Measurements from ENCODE around the gene SPRED2.
A peak's percentile ranks its signal among the peaks of the same experiment; 100 is the strongest.

The SPRED2 gene

DNA sequence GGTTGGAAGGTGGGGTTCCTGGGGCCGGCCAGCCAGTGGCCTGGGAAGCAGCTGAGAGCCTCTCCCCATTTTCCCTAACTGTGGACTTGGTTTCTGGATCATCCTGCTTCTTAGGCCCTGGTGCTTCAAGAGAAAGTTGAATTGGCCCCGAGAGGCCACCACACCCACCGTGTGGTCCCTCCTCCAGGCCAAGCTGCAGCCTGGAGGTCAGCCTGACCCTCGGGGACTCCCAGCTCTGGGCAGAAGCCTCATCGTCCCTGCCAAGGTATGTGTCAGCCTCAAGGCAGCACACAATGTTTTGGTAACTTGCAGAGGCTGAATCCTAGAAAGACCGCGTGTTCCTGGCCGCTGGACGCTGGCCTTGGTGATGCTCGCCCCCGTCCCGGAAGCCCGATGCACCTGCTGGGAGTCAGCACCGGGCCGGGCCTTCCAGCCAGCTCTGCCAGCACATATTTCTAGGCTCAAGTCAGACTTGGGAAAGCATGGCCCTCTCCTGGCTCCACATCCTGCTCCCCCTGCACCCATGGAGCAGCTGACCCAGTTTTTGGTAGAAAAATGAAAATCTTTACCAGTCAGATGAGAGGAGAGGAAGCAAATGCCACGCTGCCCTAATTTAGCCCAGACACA is 132.2 kb downstream of the SPRED2 start:
- peak overlapping the region; percentile 47 for H2AFZ ChIP-seq (ENCODE audit: low read length)
- WGBS, 2 donors (ENCODE audit: extremely low coverage in 2 of 2, insufficient read length in 2 of 2, insufficient replicate concordance in 1 of 2) = no CpG with 5 or more reads among the region's 16 CpGs
- H3K27ac ChIP-seq (replicated peaks; ENCODE audit: low read length) = no peak overlapping the region
- H3K4me2 ChIP-seq (ENCODE audit: insufficient read depth, low read length, poor library complexity, severe bottlenecking) = no peak overlapping the region
- H3K79me1 ChIP-seq (ENCODE audit: low read depth, low read length) = no peaks in the 10 kb centered on the region
- H3K4me3 ChIP-seq (ENCODE audit: low read length in 2 of 2) = peak overlapping the region; percentile 1 to 40
- H4K8ac ChIP-seq (ENCODE audit: low read depth, low read length) = no peak overlapping the region
- DNase-seq (ENCODE audit: low spot score) = no peak
- H2BK5ac ChIP-seq (ENCODE audit: low read length) = peak overlapping the region; percentile 84
- peak overlapping the region; percentile 90 for H2BK15ac ChIP-seq (ENCODE audit: low read length)
- H3K14ac ChIP-seq (ENCODE audit: low read length) = no peak overlapping the region
- no peaks in the 10 kb centered on the region for H3K9me3 ChIP-seq (replicated peaks in 1 of 2; ENCODE audit: control insufficient read depth in 2 of 2, insufficient read depth in 1 of 2, low read depth in 1 of 2, low read length in 2 of 2)
- H2BK12ac ChIP-seq (ENCODE audit: low read length) = peak overlapping the region; percentile 32
- peaks cover 0 to 1% of the 10 kb centered on the region in 2 donors for H3K36me3 ChIP-seq (replicated peaks in 1 of 2; ENCODE audit: control insufficient read depth in 2 of 2, insufficient read depth in 2 of 2, low read length in 2 of 2)
- H2AK5ac ChIP-seq (ENCODE audit: low read depth, low read length) = peak overlapping the region; percentile 72
- H4K91ac ChIP-seq (ENCODE audit: low read depth, low read length, poor library complexity) = no peak overlapping the region
- peak overlapping the region; percentile 67 for H3K18ac ChIP-seq (ENCODE audit: low read length)
- H3K27me3 ChIP-seq (ENCODE audit: control insufficient read depth in 3 of 3, insufficient read depth in 3 of 3, low read depth in 1 of 3, low read length in 3 of 3) = no peaks in the 10 kb centered on the region
- H3K9ac ChIP-seq (ENCODE audit: low read depth, low read length, poor library complexity) = no peak overlapping the region
- peak overlapping the region; percentile 64 for H2BK120ac ChIP-seq (ENCODE audit: low read depth, low read length)
- H3K4ac ChIP-seq (ENCODE audit: low read length) = no peak overlapping the region
- peaks cover 15 to 24% of the 10 kb centered on the region in 2 donors for H3K4me1 ChIP-seq (ENCODE audit: control insufficient read depth in 2 of 2, insufficient read depth in 1 of 2, low read depth in 1 of 2, low read length in 2 of 2)
- H3K23ac ChIP-seq (ENCODE audit: low read depth, low read length, poor library complexity) = no peak overlapping the region

DNA sequence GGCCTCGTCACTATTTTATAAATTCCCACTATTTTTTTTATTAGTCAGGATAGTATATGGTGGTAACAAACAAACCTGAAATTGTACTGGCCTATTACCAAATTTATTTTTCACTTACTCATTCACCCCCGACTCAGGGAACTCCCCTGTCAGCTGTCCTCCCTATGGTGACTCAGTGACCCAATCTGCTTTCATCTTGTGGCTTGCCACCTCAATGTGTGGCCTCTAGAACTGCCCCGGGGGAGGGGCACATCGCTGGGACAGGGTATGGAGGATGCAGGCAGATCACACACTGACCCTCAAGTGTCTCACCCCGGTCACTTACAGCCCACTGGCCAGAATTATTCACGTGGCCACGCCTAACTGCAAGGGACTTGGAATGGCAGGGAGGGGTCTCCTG is 133.2 kb downstream of the SPRED2 start:
- DNase-seq (ENCODE audit: low spot score) = no peak
- Histone ChIP-seq H2AFZ (ENCODE audit: low read length) (no peak overlapping the region), H2AK5ac (ENCODE audit: low read depth, low read length) (peak overlapping the region; percentile 76), H2BK15ac (ENCODE audit: low read length) (peak overlapping the region; percentile 27), H3K4me3 (ENCODE audit: low read length in 2 of 2) (no peak overlapping the region), H3K79me1 (ENCODE audit: low read depth, low read length) (no peaks in the 10 kb centered on the region), H3K4ac (ENCODE audit: low read length) (no peak overlapping the region), H3K18ac (ENCODE audit: low read length) (no peak overlapping the region), H3K27ac (replicated peaks; ENCODE audit: low read length) (no peak overlapping the region), H2BK12ac (ENCODE audit: low read length) (no peak overlapping the region), H3K4me1 (ENCODE audit: control insufficient read depth in 2 of 2, insufficient read depth in 1 of 2, low read depth in 1 of 2, low read length in 2 of 2) (peaks cover 18 to 30% of the 10 kb centered on the region in 2 donors), H3K14ac (ENCODE audit: low read length) (no peak overlapping the region), H3K23ac (ENCODE audit: low read depth, low read length, poor library complexity) (peak overlapping the region; percentile 62), H4K91ac (ENCODE audit: low read depth, low read length, poor library complexity) (no peak overlapping the region), H3K4me2 (ENCODE audit: insufficient read depth, low read length, poor library complexity, severe bottlenecking) (no peak overlapping the region), H2BK120ac (ENCODE audit: low read depth, low read length) (no peak overlapping the region), H3K36me3 (replicated peaks in 1 of 2; ENCODE audit: control insufficient read depth in 2 of 2, insufficient read depth in 2 of 2, low read length in 2 of 2) (no peaks in the 10 kb centered on the region), H3K9ac (ENCODE audit: low read depth, low read length, poor library complexity) (no peak overlapping the region), H3K9me3 (replicated peaks in 1 of 2; ENCODE audit: control insufficient read depth in 2 of 2, insufficient read depth in 1 of 2, low read depth in 1 of 2, low read length in 2 of 2) (no peaks in the 10 kb centered on the region), H2BK5ac (ENCODE audit: low read length) (no peak overlapping the region), H4K8ac (ENCODE audit: low read depth, low read length) (no peak overlapping the region), H3K27me3 (ENCODE audit: control insufficient read depth in 3 of 3, insufficient read depth in 3 of 3, low read depth in 1 of 3, low read length in 3 of 3) (no peaks in the 10 kb centered on the region)
- no CpG with 5 or more reads among the region's 7 CpGs for WGBS, 2 donors (ENCODE audit: extremely low coverage in 2 of 2, insufficient read length in 2 of 2, insufficient replicate concordance in 1 of 2)

DNA sequence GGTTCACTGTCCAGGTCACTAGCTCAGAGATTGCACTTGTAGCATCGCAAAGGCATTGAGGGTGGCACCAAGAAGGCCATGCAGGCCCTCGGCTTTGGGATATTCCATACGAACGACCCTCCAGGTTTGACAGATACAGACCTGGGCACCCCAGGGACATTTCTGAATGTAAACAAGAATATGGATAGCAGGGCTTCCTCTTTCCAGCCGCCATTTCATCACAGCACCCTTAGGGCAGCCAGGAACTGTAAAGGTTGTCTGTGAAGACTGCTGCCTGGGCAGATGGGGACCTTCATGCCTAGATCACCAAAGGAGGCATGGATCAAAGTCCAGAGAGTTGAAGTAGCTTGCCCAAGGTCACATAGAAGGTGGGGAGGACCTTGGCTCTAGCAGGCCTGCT is 134.3 kb downstream of the SPRED2 start:
- no peak overlapping the region for H3K14ac ChIP-seq (ENCODE audit: low read length)
- H2BK12ac ChIP-seq (ENCODE audit: low read length) = no peak overlapping the region
- H2BK15ac ChIP-seq (ENCODE audit: low read length) = no peak overlapping the region
- H3K27ac ChIP-seq (replicated peaks; ENCODE audit: low read length) = no peak overlapping the region
- no peak overlapping the region for H4K8ac ChIP-seq (ENCODE audit: low read depth, low read length)
- peaks cover 25 to 41% of the 10 kb centered on the region in 2 donors for H3K4me1 ChIP-seq (ENCODE audit: control insufficient read depth in 2 of 2, insufficient read depth in 1 of 2, low read depth in 1 of 2, low read length in 2 of 2)
- no peaks in the 10 kb centered on the region for H3K79me1 ChIP-seq (ENCODE audit: low read depth, low read length)
- WGBS, 2 donors (ENCODE audit: extremely low coverage in 2 of 2, insufficient read length in 2 of 2, insufficient replicate concordance in 1 of 2) = no CpG with 5 or more reads among the region's 5 CpGs
- H3K18ac ChIP-seq (ENCODE audit: low read length) = no peak overlapping the region
- no peak overlapping the region for H3K23ac ChIP-seq (ENCODE audit: low read depth, low read length, poor library complexity)
- no peak overlapping the region for H3K4me2 ChIP-seq (ENCODE audit: insufficient read depth, low read length, poor library complexity, severe bottlenecking)
- H3K27me3 ChIP-seq (ENCODE audit: control insufficient read depth in 3 of 3, insufficient read depth in 3 of 3, low read depth in 1 of 3, low read length in 3 of 3) = no peaks in the 10 kb centered on the region
- no peak overlapping the region for H3K9ac ChIP-seq (ENCODE audit: low read depth, low read length, poor library complexity)
- no peak overlapping the region for H3K4ac ChIP-seq (ENCODE audit: low read length)
- H2BK120ac ChIP-seq (ENCODE audit: low read depth, low read length) = no peak overlapping the region
- DNase-seq (ENCODE audit: low spot score) = no peak
- no peaks in the 10 kb centered on the region for H3K36me3 ChIP-seq (replicated peaks in 1 of 2; ENCODE audit: control insufficient read depth in 2 of 2, insufficient read depth in 2 of 2, low read length in 2 of 2)
- no peak overlapping the region for H2BK5ac ChIP-seq (ENCODE audit: low read length)
- H3K9me3 ChIP-seq (replicated peaks in 1 of 2; ENCODE audit: control insufficient read depth in 2 of 2, insufficient read depth in 1 of 2, low read depth in 1 of 2, low read length in 2 of 2) = no peaks in the 10 kb centered on the region
- H2AFZ ChIP-seq (ENCODE audit: low read length) = no peak overlapping the region
- H3K4me3 ChIP-seq (ENCODE audit: low read length in 2 of 2) = peak overlapping the region in 1 of 2 donors; percentile 5
- no peak overlapping the region for H2AK5ac ChIP-seq (ENCODE audit: low read depth, low read length)
- no peak overlapping the region for H4K91ac ChIP-seq (ENCODE audit: low read depth, low read length, poor library complexity)

DNA sequence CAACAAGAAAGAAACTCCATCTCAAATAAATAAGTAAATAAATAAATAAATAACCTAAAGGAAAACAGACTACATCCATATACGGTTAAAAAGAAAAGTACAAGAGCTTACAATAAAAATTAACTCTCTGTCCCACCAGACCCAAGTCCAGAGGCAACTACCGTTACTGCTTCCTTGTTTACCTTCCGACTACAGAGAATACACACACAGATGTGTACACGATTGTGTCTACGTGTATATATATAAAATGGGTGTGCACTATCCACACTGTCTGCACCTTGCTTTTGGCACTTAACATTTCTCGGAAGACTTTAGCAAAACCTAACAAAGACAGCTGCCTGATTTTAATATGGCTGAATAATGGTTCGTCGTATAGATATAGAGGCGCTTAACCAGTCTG is 134.9 kb downstream of the SPRED2 start:
- no peak overlapping the region for H3K27ac ChIP-seq (replicated peaks; ENCODE audit: low read length)
- H4K91ac ChIP-seq (ENCODE audit: low read depth, low read length, poor library complexity) = no peak overlapping the region
- H3K23ac ChIP-seq (ENCODE audit: low read depth, low read length, poor library complexity) = no peak overlapping the region
- no peaks in the 10 kb centered on the region for H3K9me3 ChIP-seq (replicated peaks in 1 of 2; ENCODE audit: control insufficient read depth in 2 of 2, insufficient read depth in 1 of 2, low read depth in 1 of 2, low read length in 2 of 2)
- H3K18ac ChIP-seq (ENCODE audit: low read length) = no peak overlapping the region
- peak overlapping the region in 1 of 2 donors; percentile 5 for H3K4me3 ChIP-seq (ENCODE audit: low read length in 2 of 2)
- no peaks in the 10 kb centered on the region for H3K79me1 ChIP-seq (ENCODE audit: low read depth, low read length)
- H4K8ac ChIP-seq (ENCODE audit: low read depth, low read length) = no peak overlapping the region
- H2AFZ ChIP-seq (ENCODE audit: low read length) = no peak overlapping the region
- H2BK12ac ChIP-seq (ENCODE audit: low read length) = no peak overlapping the region
- H3K36me3 ChIP-seq (replicated peaks in 1 of 2; ENCODE audit: control insufficient read depth in 2 of 2, insufficient read depth in 2 of 2, low read length in 2 of 2) = no peaks in the 10 kb centered on the region
- no CpG with 5 or more reads among the region's 9 CpGs for WGBS, 2 donors (ENCODE audit: extremely low coverage in 2 of 2, insufficient read length in 2 of 2, insufficient replicate concordance in 1 of 2)
- no peak overlapping the region for H2BK5ac ChIP-seq (ENCODE audit: low read length)
- no peak overlapping the region for H3K4me2 ChIP-seq (ENCODE audit: insufficient read depth, low read length, poor library complexity, severe bottlenecking)
- no peak overlapping the region for H2BK15ac ChIP-seq (ENCODE audit: low read length)
- no peak overlapping the region for H3K14ac ChIP-seq (ENCODE audit: low read length)
- no peak overlapping the region for H3K9ac ChIP-seq (ENCODE audit: low read depth, low read length, poor library complexity)
- no peaks in the 10 kb centered on the region for H3K27me3 ChIP-seq (ENCODE audit: control insufficient read depth in 3 of 3, insufficient read depth in 3 of 3, low read depth in 1 of 3, low read length in 3 of 3)
- H2AK5ac ChIP-seq (ENCODE audit: low read depth, low read length) = no peak overlapping the region
- no peak overlapping the region for H2BK120ac ChIP-seq (ENCODE audit: low read depth, low read length)
- DNase-seq (ENCODE audit: low spot score) = no peak
- H3K4ac ChIP-seq (ENCODE audit: low read length) = no peak overlapping the region
- H3K4me1 ChIP-seq (ENCODE audit: control insufficient read depth in 2 of 2, insufficient read depth in 1 of 2, low read depth in 1 of 2, low read length in 2 of 2) = peaks cover 28 to 45% of the 10 kb centered on the region in 2 donors

Data from neuronal stem cell (in vitro differentiated cells).